ENCODE results near the gene BSDC1. TPM values are rescaled to one million over a fixed set of nuclear protein-coding genes. Genes with fewer than 3 reads are reported as not detected.
A peak's percentile ranks its signal among the peaks of the same experiment; 100 is the strongest.
"Not testable (repeated sequence)": the region's sequence is repeated elsewhere in the genome, so short reads cannot be mapped to it uniquely, and the experiment has no call there.

Gene BSDC1
- total RNA-seq, 1 experiment from 2014 or later: 47.5 TPM

- DNase-seq (ENCODE audit: low spot score): no peak
Measured at GRCh38 chr1:32358435-32358834, 35.8 kb downstream of the BSDC1 start.

GRCh38 chr1:32357614-32358013, 36.6 kb downstream of the BSDC1 start:
- no peak for DNase-seq (ENCODE audit: low spot score)

DNA sequence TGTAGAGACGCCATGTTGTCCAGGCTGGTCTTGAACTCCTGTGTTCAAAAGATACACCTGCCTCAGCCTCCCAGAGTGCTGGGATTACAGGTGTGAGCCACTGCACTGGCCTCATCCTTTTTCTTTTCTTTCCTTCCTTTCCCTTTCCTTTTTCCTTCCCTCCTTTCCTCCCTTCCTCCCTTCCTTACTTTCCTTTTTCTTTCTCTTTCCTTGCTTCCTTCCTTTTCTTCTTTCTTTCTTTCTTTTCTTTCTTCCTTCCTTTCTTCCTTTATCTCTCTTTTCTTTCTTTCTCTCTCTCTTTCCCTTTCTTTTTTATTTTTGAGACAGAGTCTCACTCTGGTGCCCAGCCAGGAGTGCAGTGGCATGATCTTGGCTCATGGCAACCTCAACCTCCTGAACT, 37.8 kb downstream of the BSDC1 start:
- no peak for DNase-seq (ENCODE audit: low spot score)

GRCh38 chr1:32355778-32356177, 38.5 kb downstream of the BSDC1 start:
- DNase-seq (ENCODE audit: low spot score): not testable (repeated sequence)

DNA sequence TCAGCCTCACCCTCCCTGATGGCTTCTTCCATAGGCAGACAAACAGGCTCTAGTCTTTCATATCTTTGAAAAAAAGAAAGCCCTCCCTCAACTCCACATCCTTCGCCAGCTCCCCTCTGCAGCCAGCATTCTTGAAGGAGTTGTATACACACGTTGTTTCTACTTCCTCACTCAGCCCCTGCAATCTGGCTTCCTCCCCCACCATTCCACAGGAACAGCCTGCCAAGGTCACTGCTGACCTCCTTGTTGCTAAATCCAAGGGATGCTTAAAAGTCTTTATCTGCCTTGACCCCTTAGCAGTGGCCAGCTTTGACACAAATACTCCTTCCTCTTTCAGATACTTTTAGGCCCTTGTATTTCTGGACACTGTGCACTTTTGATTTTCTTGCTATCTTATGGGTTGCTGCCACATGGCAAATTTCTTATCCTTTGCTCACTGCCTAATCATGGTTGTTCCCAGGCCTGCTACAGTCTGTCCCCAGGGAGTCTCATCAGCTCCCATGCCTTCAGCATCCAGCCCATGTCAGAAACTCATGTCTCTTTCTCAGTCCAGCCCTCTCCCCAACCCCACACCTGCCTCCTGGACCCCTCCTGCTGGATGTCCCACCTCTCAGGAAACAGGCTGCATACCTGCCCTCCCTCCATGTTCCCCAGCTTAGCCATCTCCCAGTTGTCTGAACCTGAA, 40.2 kb downstream of the BSDC1 start:
- DNase-seq (ENCODE audit: low spot score): no peak

- DNase-seq (ENCODE audit: low spot score): no peak
Measured at GRCh38 chr1:32353431-32353830, 40.8 kb downstream of the BSDC1 start.

- DNase-seq (ENCODE audit: low spot score): no peak
Measured at GRCh38 chr1:32352831-32353383, 41.3 kb downstream of the BSDC1 start.

DNA sequence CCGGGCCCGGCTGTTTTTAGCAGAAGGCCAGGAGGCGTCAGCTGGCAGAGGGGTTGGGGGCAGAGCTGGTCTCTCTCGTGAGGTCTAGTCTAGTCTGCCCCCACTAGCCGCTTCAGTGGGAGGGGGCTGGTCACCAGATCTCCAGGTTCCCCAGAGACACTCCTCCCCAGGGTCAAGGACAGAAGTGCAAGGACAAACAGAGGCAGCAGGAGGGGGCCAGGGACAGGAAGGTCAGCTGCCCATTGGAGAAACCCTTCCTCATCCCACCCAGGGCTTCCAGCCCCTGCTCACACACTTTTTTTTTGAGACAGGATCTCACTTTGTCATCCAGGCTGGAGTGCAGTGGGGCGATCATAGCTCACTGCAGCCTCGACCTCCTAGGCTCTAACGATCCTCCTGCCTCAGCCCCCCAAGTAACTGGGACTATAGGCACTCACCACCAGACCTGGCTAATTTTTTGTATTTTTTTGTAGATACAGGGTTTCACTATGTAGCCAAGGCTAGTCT, 41.9 kb downstream of the BSDC1 start:
- no peak for DNase-seq (ENCODE audit: low spot score)

- peak; percentile 87 for DNase-seq (ENCODE audit: low spot score)
Measured at GRCh38 chr1:32351399-32352238, 42.6 kb downstream of the BSDC1 start.

DNA sequence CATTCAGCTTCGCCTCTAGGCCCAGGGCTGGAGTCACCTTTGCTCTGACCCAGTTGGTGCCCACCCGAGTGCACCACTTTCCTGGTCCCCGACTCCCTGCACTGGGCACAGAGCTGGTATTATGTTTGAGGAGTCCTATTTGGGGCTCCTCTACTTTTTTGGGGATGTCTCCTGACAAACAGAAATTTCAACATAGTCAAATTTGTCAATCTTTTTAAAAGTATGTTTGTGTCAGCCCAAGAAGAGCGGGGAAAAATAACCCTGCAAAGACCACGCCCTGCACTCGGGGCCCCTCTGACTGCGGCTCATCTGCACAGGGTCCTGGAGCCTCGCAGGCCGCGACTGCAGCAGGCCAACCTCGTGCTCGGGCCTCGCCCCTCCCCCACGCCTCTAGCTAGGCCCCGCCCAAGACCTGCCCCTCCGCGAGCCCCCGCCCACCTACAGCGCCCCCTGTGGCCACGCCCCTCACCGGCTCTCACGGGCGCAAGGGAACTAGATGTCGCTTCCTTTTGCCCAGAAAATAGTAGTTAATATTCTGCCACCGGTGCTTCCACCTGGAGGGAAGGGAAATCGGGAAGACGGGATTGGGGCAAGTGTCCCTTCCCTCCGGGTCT, 43.3 kb downstream of the BSDC1 start:
- DNase-seq (ENCODE audit: low spot score): no peak

DNA sequence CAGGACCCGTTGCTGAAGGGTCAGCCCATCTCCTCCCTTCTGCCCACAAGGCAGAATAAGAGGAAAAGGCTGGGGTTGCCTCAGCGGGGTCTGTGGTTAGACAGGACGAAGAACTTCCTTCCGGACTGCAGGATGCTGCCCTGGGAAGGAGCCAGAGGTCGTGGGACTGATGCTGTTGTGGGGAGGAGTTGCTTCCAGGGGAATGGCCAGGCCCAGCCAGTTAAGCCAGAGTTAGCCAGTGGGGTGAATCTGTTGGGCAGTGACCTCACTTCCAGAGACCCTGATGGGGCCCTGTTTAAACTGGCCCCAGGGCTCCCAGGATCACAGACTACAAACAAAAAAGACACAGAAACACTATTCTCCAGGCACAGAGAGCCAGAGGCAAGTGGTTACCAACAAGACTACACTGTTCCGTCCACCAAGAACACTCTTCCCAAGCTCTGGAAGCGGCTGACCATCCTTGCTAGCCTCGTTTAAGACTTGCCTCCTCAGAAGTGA, 45.0 kb downstream of the BSDC1 start:
- DNase-seq (ENCODE audit: low spot score): no peak

DNA sequence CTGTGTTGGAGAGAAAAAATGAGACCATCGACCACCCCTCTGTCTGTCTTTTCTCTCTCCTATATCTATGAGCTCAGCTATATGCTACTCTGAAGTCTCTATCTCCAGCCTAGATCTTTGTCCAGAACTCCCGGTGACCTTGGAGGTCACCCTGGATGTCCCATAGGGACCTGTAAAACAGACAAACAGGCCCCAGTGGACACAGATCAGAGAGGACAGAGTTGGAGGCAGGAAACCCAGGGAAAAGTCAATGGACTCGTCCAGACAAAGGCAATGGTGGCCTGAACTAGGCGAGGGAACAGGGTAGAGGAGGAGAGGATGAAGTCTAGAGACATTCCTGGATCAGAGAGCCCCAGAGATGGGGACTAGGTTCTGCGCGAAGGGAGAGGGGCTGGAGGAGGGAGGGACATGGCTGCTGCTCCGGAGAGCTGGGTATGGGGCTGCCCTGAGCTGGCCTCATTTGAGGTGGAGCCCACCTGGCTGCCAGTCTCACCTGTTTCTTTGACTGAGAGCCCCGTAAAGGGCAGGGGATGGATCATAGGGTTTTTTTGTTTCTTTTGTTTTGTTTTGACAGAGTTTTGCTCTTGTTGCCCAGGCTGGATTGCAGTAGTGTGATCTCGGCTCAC, 47.6 kb downstream of the BSDC1 start:
- DNase-seq (ENCODE audit: low spot score): no peak

- DNase-seq (ENCODE audit: low spot score): peak; percentile 25
Measured at GRCh38 chr1:32345289-32345827, 48.9 kb downstream of the BSDC1 start.

GRCh38 chr1:32342704-32343103, 51.5 kb downstream of the BSDC1 start:
- DNase-seq (ENCODE audit: low spot score): no peak

- no peak for DNase-seq (ENCODE audit: low spot score)
Measured at GRCh38 chr1:32341971-32342370, 52.3 kb downstream of the BSDC1 start.

GRCh38 chr1:32341186-32341757, 53.0 kb downstream of the BSDC1 start:
- no peak for DNase-seq (ENCODE audit: low spot score)

GRCh38 chr1:32339363-32339978, 54.8 kb downstream of the BSDC1 start:
- DNase-seq (ENCODE audit: low spot score): no peak

GRCh38 chr1:32338637-32339145, 55.5 kb downstream of the BSDC1 start:
- no peak for DNase-seq (ENCODE audit: low spot score)

- DNase-seq (ENCODE audit: low spot score): no peak
Measured at GRCh38 chr1:32337855-32338636, 56.2 kb downstream of the BSDC1 start.
